Measurements from ENCODE around the gene PRDM8.

PRDM8 gene

DNA sequence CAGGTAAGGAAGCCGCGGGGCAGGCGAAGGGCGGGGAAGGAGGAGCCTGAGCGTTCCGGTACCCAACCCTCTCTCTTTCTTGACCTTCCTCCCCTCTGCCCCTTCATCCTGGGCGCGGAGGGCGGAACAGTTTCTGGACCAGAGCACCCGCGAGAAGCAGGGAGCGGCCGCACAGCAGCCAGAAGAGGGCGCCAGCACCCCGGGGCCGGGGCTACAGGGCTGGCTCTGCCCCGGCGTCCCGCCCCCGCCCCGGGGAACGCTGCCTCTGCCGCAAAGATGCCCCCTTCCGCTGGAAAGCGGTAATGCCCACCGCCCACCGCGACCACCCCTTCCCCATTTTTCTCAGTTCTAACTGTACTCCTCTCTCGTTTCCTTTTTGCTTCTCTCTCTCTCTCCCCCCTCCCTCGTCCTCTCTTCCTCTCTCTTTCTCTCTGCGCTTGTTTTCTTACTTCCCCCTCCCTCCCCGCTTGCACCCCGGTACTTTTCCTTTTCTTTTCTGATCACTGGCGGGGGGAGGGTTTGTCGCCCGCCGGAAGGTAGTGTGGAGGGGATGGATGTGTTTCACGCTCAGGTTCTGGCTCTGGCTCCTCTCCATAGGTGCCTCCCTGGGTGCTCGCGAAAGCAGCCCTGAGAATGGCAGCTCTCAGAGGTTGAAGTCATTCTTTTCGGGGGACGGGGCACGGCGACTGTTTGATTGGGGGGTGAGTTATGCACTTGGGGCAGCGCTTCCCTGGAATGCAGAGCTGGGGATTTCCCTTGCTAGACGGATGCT, 13.1 kb upstream of the PRDM8 start (continued):
- TF ChIP-seq, protein P1, sequence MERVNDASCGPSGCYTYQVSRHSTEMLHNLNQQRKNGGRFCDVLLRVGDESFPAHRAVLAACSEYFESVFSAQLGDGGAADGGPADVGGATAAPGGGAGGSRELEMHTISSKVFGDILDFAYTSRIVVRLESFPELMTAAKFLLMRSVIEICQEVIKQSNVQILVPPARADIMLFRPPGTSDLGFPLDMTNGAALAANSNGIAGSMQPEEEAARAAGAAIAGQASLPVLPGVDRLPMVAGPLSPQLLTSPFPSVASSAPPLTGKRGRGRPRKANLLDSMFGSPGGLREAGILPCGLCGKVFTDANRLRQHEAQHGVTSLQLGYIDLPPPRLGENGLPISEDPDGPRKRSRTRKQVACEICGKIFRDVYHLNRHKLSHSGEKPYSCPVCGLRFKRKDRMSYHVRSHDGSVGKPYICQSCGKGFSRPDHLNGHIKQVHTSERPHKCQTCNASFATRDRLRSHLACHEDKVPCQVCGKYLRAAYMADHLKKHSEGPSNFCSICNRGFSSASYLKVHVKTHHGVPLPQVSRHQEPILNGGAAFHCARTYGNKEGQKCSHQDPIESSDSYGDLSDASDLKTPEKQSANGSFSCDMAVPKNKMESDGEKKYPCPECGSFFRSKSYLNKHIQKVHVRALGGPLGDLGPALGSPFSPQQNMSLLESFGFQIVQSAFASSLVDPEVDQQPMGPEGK (tag by site-specific recombination; IDR thresholded peaks at IDR 0.05), result peak; percentile 91
- TF ChIP-seq, protein P2, sequence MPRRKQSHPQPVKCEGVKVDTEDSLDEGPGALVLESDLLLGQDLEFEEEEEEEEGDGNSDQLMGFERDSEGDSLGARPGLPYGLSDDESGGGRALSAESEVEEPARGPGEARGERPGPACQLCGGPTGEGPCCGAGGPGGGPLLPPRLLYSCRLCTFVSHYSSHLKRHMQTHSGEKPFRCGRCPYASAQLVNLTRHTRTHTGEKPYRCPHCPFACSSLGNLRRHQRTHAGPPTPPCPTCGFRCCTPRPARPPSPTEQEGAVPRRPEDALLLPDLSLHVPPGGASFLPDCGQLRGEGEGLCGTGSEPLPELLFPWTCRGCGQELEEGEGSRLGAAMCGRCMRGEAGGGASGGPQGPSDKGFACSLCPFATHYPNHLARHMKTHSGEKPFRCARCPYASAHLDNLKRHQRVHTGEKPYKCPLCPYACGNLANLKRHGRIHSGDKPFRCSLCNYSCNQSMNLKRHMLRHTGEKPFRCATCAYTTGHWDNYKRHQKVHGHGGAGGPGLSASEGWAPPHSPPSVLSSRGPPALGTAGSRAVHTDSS (tag by site-specific recombination; IDR thresholded peaks at IDR 0.05), result peak; percentile 47; the same call in 1 of the 2 replicates
- TF ChIP-seq ZBTB7A (tag by site-specific recombination; IDR thresholded peaks at IDR 0.05; ENCODE audit: low read depth), result peak; percentile 80; the same call in 1 of the 2 replicates
- TF ChIP-seq ZNF266 (tag by site-specific recombination; IDR thresholded peaks at IDR 0.05; ENCODE audit: low read depth), result no peak
- 0 out of 2 replicates have a peak, but pooled peaks have one; percentile 26 for TF ChIP-seq ZBTB1 (tag by site-specific recombination; IDR thresholded peaks at IDR 0.05)
- no peak for TF ChIP-seq ZNF169 (tag by site-specific recombination; IDR thresholded peaks at IDR 0.05)
- no peak; the same call in 1 of the 2 replicates for TF ChIP-seq ZNF394 (tag by site-specific recombination; IDR thresholded peaks at IDR 0.05; ENCODE audit: borderline replicate concordance)
- no peak for TF ChIP-seq ZNF292 (tag by site-specific recombination; IDR thresholded peaks at IDR 0.05; ENCODE audit: borderline replicate concordance, low read depth)
- TF ChIP-seq, protein P3, sequence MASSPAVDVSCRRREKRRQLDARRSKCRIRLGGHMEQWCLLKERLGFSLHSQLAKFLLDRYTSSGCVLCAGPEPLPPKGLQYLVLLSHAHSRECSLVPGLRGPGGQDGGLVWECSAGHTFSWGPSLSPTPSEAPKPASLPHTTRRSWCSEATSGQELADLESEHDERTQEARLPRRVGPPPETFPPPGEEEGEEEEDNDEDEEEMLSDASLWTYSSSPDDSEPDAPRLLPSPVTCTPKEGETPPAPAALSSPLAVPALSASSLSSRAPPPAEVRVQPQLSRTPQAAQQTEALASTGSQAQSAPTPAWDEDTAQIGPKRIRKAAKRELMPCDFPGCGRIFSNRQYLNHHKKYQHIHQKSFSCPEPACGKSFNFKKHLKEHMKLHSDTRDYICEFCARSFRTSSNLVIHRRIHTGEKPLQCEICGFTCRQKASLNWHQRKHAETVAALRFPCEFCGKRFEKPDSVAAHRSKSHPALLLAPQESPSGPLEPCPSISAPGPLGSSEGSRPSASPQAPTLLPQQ (tag by site-specific recombination; IDR thresholded peaks at IDR 0.05), result peak; percentile 57; the same call in 1 of the 2 replicates
- TF ChIP-seq ZFHX2 (tag by site-specific recombination; conservative IDR thresholded peaks at IDR 0.05), result peak; percentile 85
- TF ChIP-seq, protein P4, sequence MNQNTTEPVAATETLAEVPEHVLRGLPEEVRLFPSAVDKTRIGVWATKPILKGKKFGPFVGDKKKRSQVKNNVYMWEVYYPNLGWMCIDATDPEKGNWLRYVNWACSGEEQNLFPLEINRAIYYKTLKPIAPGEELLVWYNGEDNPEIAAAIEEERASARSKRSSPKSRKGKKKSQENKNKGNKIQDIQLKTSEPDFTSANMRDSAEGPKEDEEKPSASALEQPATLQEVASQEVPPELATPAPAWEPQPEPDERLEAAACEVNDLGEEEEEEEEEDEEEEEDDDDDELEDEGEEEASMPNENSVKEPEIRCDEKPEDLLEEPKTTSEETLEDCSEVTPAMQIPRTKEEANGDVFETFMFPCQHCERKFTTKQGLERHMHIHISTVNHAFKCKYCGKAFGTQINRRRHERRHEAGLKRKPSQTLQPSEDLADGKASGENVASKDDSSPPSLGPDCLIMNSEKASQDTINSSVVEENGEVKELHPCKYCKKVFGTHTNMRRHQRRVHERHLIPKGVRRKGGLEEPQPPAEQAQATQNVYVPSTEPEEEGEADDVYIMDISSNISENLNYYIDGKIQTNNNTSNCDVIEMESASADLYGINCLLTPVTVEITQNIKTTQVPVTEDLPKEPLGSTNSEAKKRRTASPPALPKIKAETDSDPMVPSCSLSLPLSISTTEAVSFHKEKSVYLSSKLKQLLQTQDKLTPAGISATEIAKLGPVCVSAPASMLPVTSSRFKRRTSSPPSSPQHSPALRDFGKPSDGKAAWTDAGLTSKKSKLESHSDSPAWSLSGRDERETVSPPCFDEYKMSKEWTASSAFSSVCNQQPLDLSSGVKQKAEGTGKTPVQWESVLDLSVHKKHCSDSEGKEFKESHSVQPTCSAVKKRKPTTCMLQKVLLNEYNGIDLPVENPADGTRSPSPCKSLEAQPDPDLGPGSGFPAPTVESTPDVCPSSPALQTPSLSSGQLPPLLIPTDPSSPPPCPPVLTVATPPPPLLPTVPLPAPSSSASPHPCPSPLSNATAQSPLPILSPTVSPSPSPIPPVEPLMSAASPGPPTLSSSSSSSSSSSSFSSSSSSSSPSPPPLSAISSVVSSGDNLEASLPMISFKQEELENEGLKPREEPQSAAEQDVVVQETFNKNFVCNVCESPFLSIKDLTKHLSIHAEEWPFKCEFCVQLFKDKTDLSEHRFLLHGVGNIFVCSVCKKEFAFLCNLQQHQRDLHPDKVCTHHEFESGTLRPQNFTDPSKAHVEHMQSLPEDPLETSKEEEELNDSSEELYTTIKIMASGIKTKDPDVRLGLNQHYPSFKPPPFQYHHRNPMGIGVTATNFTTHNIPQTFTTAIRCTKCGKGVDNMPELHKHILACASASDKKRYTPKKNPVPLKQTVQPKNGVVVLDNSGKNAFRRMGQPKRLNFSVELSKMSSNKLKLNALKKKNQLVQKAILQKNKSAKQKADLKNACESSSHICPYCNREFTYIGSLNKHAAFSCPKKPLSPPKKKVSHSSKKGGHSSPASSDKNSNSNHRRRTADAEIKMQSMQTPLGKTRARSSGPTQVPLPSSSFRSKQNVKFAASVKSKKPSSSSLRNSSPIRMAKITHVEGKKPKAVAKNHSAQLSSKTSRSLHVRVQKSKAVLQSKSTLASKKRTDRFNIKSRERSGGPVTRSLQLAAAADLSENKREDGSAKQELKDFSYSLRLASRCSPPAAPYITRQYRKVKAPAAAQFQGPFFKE (tag by site-specific recombination; IDR thresholded peaks at IDR 0.05; ENCODE audit: borderline replicate concordance), result no peak
- TF ChIP-seq RBAK (tag by site-specific recombination; IDR thresholded peaks at IDR 0.05), result no peak
- TF ChIP-seq ZNF23 (tag by site-specific recombination; IDR thresholded peaks at IDR 0.05; ENCODE audit: borderline replicate concordance), result no peak
- TF ChIP-seq ZFP37 (tag by site-specific recombination; IDR thresholded peaks at IDR 0.05), result peak; percentile 80
- TF ChIP-seq, protein P5, sequence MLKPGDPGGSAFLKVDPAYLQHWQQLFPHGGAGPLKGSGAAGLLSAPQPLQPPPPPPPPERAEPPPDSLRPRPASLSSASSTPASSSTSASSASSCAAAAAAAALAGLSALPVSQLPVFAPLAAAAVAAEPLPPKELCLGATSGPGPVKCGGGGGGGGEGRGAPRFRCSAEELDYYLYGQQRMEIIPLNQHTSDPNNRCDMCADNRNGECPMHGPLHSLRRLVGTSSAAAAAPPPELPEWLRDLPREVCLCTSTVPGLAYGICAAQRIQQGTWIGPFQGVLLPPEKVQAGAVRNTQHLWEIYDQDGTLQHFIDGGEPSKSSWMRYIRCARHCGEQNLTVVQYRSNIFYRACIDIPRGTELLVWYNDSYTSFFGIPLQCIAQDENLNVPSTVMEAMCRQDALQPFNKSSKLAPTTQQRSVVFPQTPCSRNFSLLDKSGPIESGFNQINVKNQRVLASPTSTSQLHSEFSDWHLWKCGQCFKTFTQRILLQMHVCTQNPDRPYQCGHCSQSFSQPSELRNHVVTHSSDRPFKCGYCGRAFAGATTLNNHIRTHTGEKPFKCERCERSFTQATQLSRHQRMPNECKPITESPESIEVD (tag by site-specific recombination; IDR thresholded peaks at IDR 0.05), result no peak
- no peak for TF ChIP-seq ZNF37A (tag by site-specific recombination; IDR thresholded peaks at IDR 0.05)
- TF ChIP-seq YY2 (tag by site-specific recombination; IDR thresholded peaks at IDR 0.05), result no peak
- TF ChIP-seq ZNF155 (tag by site-specific recombination; IDR thresholded peaks at IDR 0.05), result no peak
- no peak for TF ChIP-seq ZNF302 (tag by site-specific recombination; IDR thresholded peaks at IDR 0.05; ENCODE audit: low read depth)
- TF ChIP-seq, protein P6, sequence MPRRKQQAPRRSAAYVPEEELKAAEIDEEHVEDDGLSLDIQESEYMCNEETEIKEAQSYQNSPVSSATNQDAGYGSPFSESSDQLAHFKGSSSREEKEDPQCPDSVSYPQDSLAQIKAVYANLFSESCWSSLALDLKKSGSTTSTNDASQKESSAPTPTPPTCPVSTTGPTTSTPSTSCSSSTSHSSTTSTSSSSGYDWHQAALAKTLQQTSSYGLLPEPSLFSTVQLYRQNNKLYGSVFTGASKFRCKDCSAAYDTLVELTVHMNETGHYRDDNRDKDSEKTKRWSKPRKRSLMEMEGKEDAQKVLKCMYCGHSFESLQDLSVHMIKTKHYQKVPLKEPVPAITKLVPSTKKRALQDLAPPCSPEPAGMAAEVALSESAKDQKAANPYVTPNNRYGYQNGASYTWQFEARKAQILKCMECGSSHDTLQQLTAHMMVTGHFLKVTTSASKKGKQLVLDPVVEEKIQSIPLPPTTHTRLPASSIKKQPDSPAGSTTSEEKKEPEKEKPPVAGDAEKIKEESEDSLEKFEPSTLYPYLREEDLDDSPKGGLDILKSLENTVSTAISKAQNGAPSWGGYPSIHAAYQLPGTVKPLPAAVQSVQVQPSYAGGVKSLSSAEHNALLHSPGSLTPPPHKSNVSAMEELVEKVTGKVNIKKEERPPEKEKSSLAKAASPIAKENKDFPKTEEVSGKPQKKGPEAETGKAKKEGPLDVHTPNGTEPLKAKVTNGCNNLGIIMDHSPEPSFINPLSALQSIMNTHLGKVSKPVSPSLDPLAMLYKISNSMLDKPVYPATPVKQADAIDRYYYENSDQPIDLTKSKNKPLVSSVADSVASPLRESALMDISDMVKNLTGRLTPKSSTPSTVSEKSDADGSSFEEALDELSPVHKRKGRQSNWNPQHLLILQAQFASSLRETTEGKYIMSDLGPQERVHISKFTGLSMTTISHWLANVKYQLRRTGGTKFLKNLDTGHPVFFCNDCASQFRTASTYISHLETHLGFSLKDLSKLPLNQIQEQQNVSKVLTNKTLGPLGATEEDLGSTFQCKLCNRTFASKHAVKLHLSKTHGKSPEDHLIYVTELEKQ (tag by site-specific recombination; IDR thresholded peaks at IDR 0.05; ENCODE audit: borderline replicate concordance), result peak; percentile 40; the same call in 1 of the 2 replicates
- no peak for TF ChIP-seq SCRT1 (tag by site-specific recombination; IDR thresholded peaks at IDR 0.05; ENCODE audit: borderline replicate concordance)
- no peak for TF ChIP-seq ZNF776 (tag by site-specific recombination; IDR thresholded peaks at IDR 0.05; ENCODE audit: borderline replicate concordance)
